Vagina (tissue), 2 donors: ENCODE data around the gene GTF2IRD1.

Experiments used
- CTCF ChIP-seq, 3 experiments: fragments of 450-650 bp in 2 of 3; fragments of 200-600 bp in 1 of 3; sonication (generic) in 1 of 3; IDR thresholded peaks; one replicate each; pipeline ENCODE4 v1.5.1; 2017 to 2019; ENCODE audit warnings: antibody characterized with exemption in 3 of 3, mild to moderate bottlenecking in 2 of 3, moderate library complexity in 2 of 3
- POLR2A ChIP-seq, 2 donors: fragments of 450-650 bp; IDR thresholded peaks; one replicate each; pipeline ENCODE4 v1.6.1; 2017; ENCODE audit warnings: antibody characterized with exemption in 2 of 2, mild to moderate bottlenecking in 2 of 2, moderate library complexity in 2 of 2

GRCh38 chr7:74479066-74479781, 25.5 kb downstream of the GTF2IRD1 start:
- TF ChIP-seq CTCF (IDR thresholded peaks at IDR 0.05) (no peak), POLR2A (IDR thresholded peaks at IDR 0.05) (no peak)
